ENCODE measurements around the gene IGDCC3. TPM values are rescaled to one million over a fixed set of nuclear protein-coding genes. Genes with fewer than 3 reads are reported as not detected.

IGDCC3 gene
- total RNA-seq, 2 donors from 2014 or later, result not detected

GRCh38 chr15:65377105-65377975 is 462 bp downstream of the IGDCC3 start:
- Mint-ChIP-seq H3K36me3 (no peaks in the 10 kb centered on the region), H3K9me3 (no peaks in the 10 kb centered on the region), H3K27me3 (peaks cover 34 to 60% of the 10 kb centered on the region in 2 donors), H3K4me1 (ENCODE audit: low read depth in 2 of 2) (peaks cover 11 to 13% of the 10 kb centered on the region in 2 donors), H3K4me3 (peak overlapping the region; percentile 68), H3K27ac (no peak overlapping the region)
- no peak for DNase-seq (ENCODE audit: low spot score)
- peak; percentile 35 to 61 for ATAC-seq

GRCh38 chr15:65376767-65377104 is 1.1 kb downstream of the IGDCC3 start:
- H3K9me3 Mint-ChIP-seq, result no peaks in the 10 kb centered on the region
- peak overlapping the region; percentile 68 for H3K4me3 Mint-ChIP-seq
- H3K27me3 Mint-ChIP-seq, result peaks cover 34 to 60% of the 10 kb centered on the region in 2 donors
- H3K4me1 Mint-ChIP-seq (ENCODE audit: low read depth in 2 of 2), result peaks cover 8% of the 10 kb centered on the region in 2 donors
- DNase-seq (ENCODE audit: low spot score) (no peak), ATAC-seq (peak in 1 of 2 donors; percentile 20)
- no peak overlapping the region for H3K27ac Mint-ChIP-seq
- no peaks in the 10 kb centered on the region for H3K36me3 Mint-ChIP-seq

- Mint-ChIP-seq H3K4me1 (ENCODE audit: low read depth in 2 of 2) (peaks cover 8% of the 10 kb centered on the region in 2 donors), H3K27ac (no peak overlapping the region), H3K36me3 (no peaks in the 10 kb centered on the region), H3K9me3 (no peaks in the 10 kb centered on the region), H3K4me3 (peak overlapping the region; percentile 68), H3K27me3 (peaks cover 34 to 60% of the 10 kb centered on the region in 2 donors)
- no peak for ATAC-seq
- no peak for DNase-seq (ENCODE audit: low spot score)
Measured at GRCh38 chr15:65375871-65376607, 1.8 kb downstream of the IGDCC3 start.

GRCh38 chr15:65374821-65375401 is 2.9 kb downstream of the IGDCC3 start:
- Mint-ChIP-seq H3K9me3 (no peaks in the 10 kb centered on the region), H3K4me3 (no peak overlapping the region), H3K27ac (no peak overlapping the region), H3K27me3 (peaks cover 30 to 54% of the 10 kb centered on the region in 2 donors), H3K4me1 (ENCODE audit: low read depth in 2 of 2) (peaks cover 8% of the 10 kb centered on the region in 2 donors), H3K36me3 (no peaks in the 10 kb centered on the region)
- ATAC-seq, result no peak
- DNase-seq (ENCODE audit: low spot score), result no peak

GRCh38 chr15:65374334-65374733 is 3.5 kb downstream of the IGDCC3 start:
- no peak for ATAC-seq
- Mint-ChIP-seq H3K27me3 (peaks cover 30 to 48% of the 10 kb centered on the region in 2 donors), H3K4me3 (no peak overlapping the region), H3K36me3 (no peaks in the 10 kb centered on the region), H3K4me1 (ENCODE audit: low read depth in 2 of 2) (peaks cover 8% of the 10 kb centered on the region in 2 donors), H3K27ac (no peak overlapping the region), H3K9me3 (no peaks in the 10 kb centered on the region)
- DNase-seq (ENCODE audit: low spot score), result no peak

GRCh38 chr15:65373163-65373651 is 4.6 kb downstream of the IGDCC3 start:
- Mint-ChIP-seq H3K27ac (no peak overlapping the region), H3K27me3 (peaks cover 25 to 41% of the 10 kb centered on the region in 2 donors)

GRCh38 chr15:65372787-65373067 is 5.1 kb downstream of the IGDCC3 start:
- H3K27me3 Mint-ChIP-seq, result peaks cover 25 to 41% of the 10 kb centered on the region in 2 donors
- no peaks in the 10 kb centered on the region for H3K36me3 Mint-ChIP-seq
- no peaks in the 10 kb centered on the region for H3K9me3 Mint-ChIP-seq
- ATAC-seq (no peak), DNase-seq (ENCODE audit: low spot score) (no peak)
- no peak overlapping the region for H3K4me3 Mint-ChIP-seq
- H3K27ac Mint-ChIP-seq, result no peak overlapping the region
- H3K4me1 Mint-ChIP-seq (ENCODE audit: low read depth in 2 of 2), result peaks cover 8% of the 10 kb centered on the region in 2 donors

More at GRCh38 chr15:65373163-65373651, 4.6 kb downstream of the IGDCC3 start:
- ATAC-seq (no peak), DNase-seq (ENCODE audit: low spot score) (no peak)
- Mint-ChIP-seq H3K4me3 (no peak overlapping the region), H3K4me1 (ENCODE audit: low read depth in 2 of 2) (peaks cover 8% of the 10 kb centered on the region in 2 donors), H3K9me3 (no peaks in the 10 kb centered on the region), H3K36me3 (no peaks in the 10 kb centered on the region)

GRCh38 chr15:65371976-65372786 is 5.6 kb downstream of the IGDCC3 start:
- H3K27me3 Mint-ChIP-seq, result peaks cover 24 to 40% of the 10 kb centered on the region in 2 donors
- ATAC-seq, result no peak
- DNase-seq (ENCODE audit: low spot score), result no peak
- H3K9me3 Mint-ChIP-seq, result no peaks in the 10 kb centered on the region
- H3K36me3 Mint-ChIP-seq, result no peaks in the 10 kb centered on the region
- no peak overlapping the region for H3K4me3 Mint-ChIP-seq
- no peak overlapping the region for H3K27ac Mint-ChIP-seq
- H3K4me1 Mint-ChIP-seq (ENCODE audit: low read depth in 2 of 2), result peaks cover 8% of the 10 kb centered on the region in 2 donors

GRCh38 chr15:65370885-65371284 is 6.9 kb downstream of the IGDCC3 start:
- no peak for DNase-seq (ENCODE audit: low spot score)
- H3K4me3 Mint-ChIP-seq, result no peak overlapping the region
- peaks cover 13 to 27% of the 10 kb centered on the region in 2 donors for H3K27me3 Mint-ChIP-seq
- H3K27ac Mint-ChIP-seq, result no peak overlapping the region
- ATAC-seq, result no peak
- H3K36me3 Mint-ChIP-seq, result no peaks in the 10 kb centered on the region
- no peaks in the 10 kb centered on the region for H3K4me1 Mint-ChIP-seq (ENCODE audit: low read depth in 2 of 2)
- no peaks in the 10 kb centered on the region for H3K9me3 Mint-ChIP-seq

- Mint-ChIP-seq H3K4me1 (ENCODE audit: low read depth in 2 of 2) (no peaks in the 10 kb centered on the region), H3K4me3 (no peak overlapping the region), H3K27me3 (peaks cover 10 to 14% of the 10 kb centered on the region in 2 donors), H3K27ac (no peak overlapping the region), H3K9me3 (no peaks in the 10 kb centered on the region), H3K36me3 (no peaks in the 10 kb centered on the region)
- DNase-seq (ENCODE audit: low spot score) (no peak), ATAC-seq (no peak)
Measured at GRCh38 chr15:65369651-65370050, 8.2 kb downstream of the IGDCC3 start.

GRCh38 chr15:65369212-65369547 is 8.6 kb downstream of the IGDCC3 start:
- Mint-ChIP-seq H3K36me3 (no peaks in the 10 kb centered on the region), H3K9me3 (no peaks in the 10 kb centered on the region), H3K4me1 (ENCODE audit: low read depth in 2 of 2) (no peaks in the 10 kb centered on the region), H3K4me3 (no peak overlapping the region), H3K27me3 (peaks cover 8 to 10% of the 10 kb centered on the region in 2 donors), H3K27ac (no peak overlapping the region)
- DNase-seq (ENCODE audit: low spot score) (no peak), ATAC-seq (no peak)

GRCh38 chr15:65368302-65369211 is 9.2 kb downstream of the IGDCC3 start:
- DNase-seq (ENCODE audit: low spot score), result no peak
- Mint-ChIP-seq H3K4me3 (no peak overlapping the region), H3K27ac (no peak overlapping the region), H3K27me3 (peaks cover 5 to 6% of the 10 kb centered on the region in 2 donors), H3K36me3 (no peaks in the 10 kb centered on the region), H3K4me1 (ENCODE audit: low read depth in 2 of 2) (no peaks in the 10 kb centered on the region), H3K9me3 (no peaks in the 10 kb centered on the region)
- ATAC-seq, result no peak

All from natural killer cell treated with Interleukin-12 subunit alpha and Interleukin-12 subunit beta and Interleukin-15 and Interleukin-18, amount 100 ng/mL, for 72 hours (primary cell).